Loucy (cell line): ENCODE data around the gene CACNA1C.

Source experiments
- H2AFZ ChIP-seq: fragments of 200-600 bp; sonication (generic); 2 replicates; pipeline ENCODE4 v1.6.0; 2016; ENCODE audit warnings: antibody characterized with exemption, mild to moderate bottlenecking, low read length, moderate library complexity
- H3F3A ChIP-seq: fragments of 200-600 bp; 2 replicates; pipeline ENCODE4 v1.6.0; 2016; ENCODE audit warnings: antibody characterized with exemption, low read depth, mild to moderate bottlenecking
- H3K27me3 ChIP-seq: fragments of 200-600 bp; sonication (generic); 2 replicates; pipeline ENCODE4 v1.6.1; 2014; ENCODE audit warnings: low read length, mild to moderate bottlenecking; ENCODE audit not compliant: insufficient read depth, poor library complexity, severe bottlenecking
- H3K36me3 ChIP-seq: fragments of 200-600 bp; sonication (generic); 2 replicates; pipeline ENCODE4 v1.6.1; 2016; ENCODE audit warnings: low read length; ENCODE audit not compliant: insufficient read depth
- H3K4me1 ChIP-seq: fragments of 200-600 bp; sonication (generic); 2 replicates; pipeline ENCODE4 v1.5.1; 2014; ENCODE audit warnings: low read length, mild to moderate bottlenecking; ENCODE audit not compliant: insufficient read depth, poor library complexity, severe bottlenecking
- H3K4me2 ChIP-seq: fragments of 200-600 bp; sonication (generic); 2 replicates; pipeline ENCODE4 v1.6.0; 2014; ENCODE audit warnings: antibody characterized with exemption, low read length, low read depth, mild to moderate bottlenecking; ENCODE audit not compliant: poor library complexity, severe bottlenecking
- H3K4me3 ChIP-seq: fragments of 200-600 bp; sonication (generic); 2 replicates; pipeline ENCODE4 v1.5.1; 2014; ENCODE audit warnings: low read length, mild to moderate bottlenecking, mixed read lengths; ENCODE audit not compliant: poor library complexity, severe bottlenecking
- H3K79me2 ChIP-seq: fragments of 200-600 bp; sonication (generic); 2 replicates; pipeline ENCODE4 v1.6.1; 2014; ENCODE audit warnings: low read length; ENCODE audit not compliant: insufficient read depth
- H3K9ac ChIP-seq: fragments of 200-600 bp; sonication (generic); 2 replicates; pipeline ENCODE4 v1.6.0; 2014; ENCODE audit warnings: mild to moderate bottlenecking, low read depth, low read length, moderate library complexity; ENCODE audit not compliant: poor library complexity, severe bottlenecking
- H3K9me2 ChIP-seq: fragments of 200-600 bp; sonication (generic); replicated peaks from 2 replicates; pipeline ENCODE4 v1.6.1; 2016; ENCODE audit warnings: low read depth, low read length, mixed read lengths
- H3K9me3 ChIP-seq: fragments of 200-600 bp; sonication (generic); 2 replicates; pipeline ENCODE4 v1.6.1; 2014; ENCODE audit warnings: mild to moderate bottlenecking, antibody characterized with exemption, low read length, low read depth; ENCODE audit not compliant: insufficient read depth
- H4K20me1 ChIP-seq: fragments of 200-600 bp; sonication (generic); 2 replicates; pipeline ENCODE4 v1.6.0; 2014; ENCODE audit warnings: antibody characterized with exemption, low read length, mild to moderate bottlenecking; ENCODE audit not compliant: insufficient read depth, poor library complexity, severe bottlenecking
- EZH2phosphoT487 ChIP-seq: fragments of 200-600 bp; IDR thresholded peaks from 2 replicates; pipeline ENCODE4 v1.6.1; 2018; ENCODE audit warnings: antibody characterized with exemption, mild to moderate bottlenecking, moderate library complexity, borderline replicate concordance
- TF ChIP-seq, protein P1 (sequence below): fragments of 200-600 bp; sonication (generic); conservative IDR thresholded peaks from 2 replicates; pipeline ENCODE4 v1.5.1; 2014; ENCODE audit warnings: mild to moderate bottlenecking, antibody characterized with exemption, low read length

CACNA1C gene

GRCh38 chr12:2287151-2287550 is 234.4 kb downstream of the CACNA1C start:
- H3K4me2 ChIP-seq = no peak overlapping the region
- H3K4me1 ChIP-seq = peaks cover 11% of the 10 kb centered on the region

GRCh38 chr12:2287589-2287988 is 234.8 kb downstream of the CACNA1C start:
- no peak for TF ChIP-seq EZH2phosphoT487
- TF ChIP-seq, protein P1, sequence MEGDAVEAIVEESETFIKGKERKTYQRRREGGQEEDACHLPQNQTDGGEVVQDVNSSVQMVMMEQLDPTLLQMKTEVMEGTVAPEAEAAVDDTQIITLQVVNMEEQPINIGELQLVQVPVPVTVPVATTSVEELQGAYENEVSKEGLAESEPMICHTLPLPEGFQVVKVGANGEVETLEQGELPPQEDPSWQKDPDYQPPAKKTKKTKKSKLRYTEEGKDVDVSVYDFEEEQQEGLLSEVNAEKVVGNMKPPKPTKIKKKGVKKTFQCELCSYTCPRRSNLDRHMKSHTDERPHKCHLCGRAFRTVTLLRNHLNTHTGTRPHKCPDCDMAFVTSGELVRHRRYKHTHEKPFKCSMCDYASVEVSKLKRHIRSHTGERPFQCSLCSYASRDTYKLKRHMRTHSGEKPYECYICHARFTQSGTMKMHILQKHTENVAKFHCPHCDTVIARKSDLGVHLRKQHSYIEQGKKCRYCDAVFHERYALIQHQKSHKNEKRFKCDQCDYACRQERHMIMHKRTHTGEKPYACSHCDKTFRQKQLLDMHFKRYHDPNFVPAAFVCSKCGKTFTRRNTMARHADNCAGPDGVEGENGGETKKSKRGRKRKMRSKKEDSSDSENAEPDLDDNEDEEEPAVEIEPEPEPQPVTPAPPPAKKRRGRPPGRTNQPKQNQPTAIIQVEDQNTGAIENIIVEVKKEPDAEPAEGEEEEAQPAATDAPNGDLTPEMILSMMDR = no peak
- H3K9ac ChIP-seq = no peak overlapping the region
- no peak overlapping the region for H3K4me3 ChIP-seq
- H3K27me3 ChIP-seq = no peaks in the 10 kb centered on the region
- H3K9me2 ChIP-seq = no peaks in the 10 kb centered on the region
- H4K20me1 ChIP-seq = no peaks in the 10 kb centered on the region
- no peaks in the 10 kb centered on the region for H3K79me2 ChIP-seq
- peak overlapping the region; percentile 34; the same call in 1 of the 2 replicates for H2AFZ ChIP-seq
- H3F3A ChIP-seq = no peaks in the 10 kb centered on the region
- no peaks in the 10 kb centered on the region for H3K9me3 ChIP-seq
- H3K4me2 ChIP-seq = no peak overlapping the region
- H3K4me1 ChIP-seq = peaks cover 11% of the 10 kb centered on the region
- no peaks in the 10 kb centered on the region for H3K36me3 ChIP-seq

More at GRCh38 chr12:2287151-2287550, 234.4 kb downstream of the CACNA1C start:
- H3K9me3 ChIP-seq = no peaks in the 10 kb centered on the region
- H3K79me2 ChIP-seq = no peaks in the 10 kb centered on the region
- no peak overlapping the region for H3K9ac ChIP-seq
- no peaks in the 10 kb centered on the region for H3K27me3 ChIP-seq
- no peak overlapping the region for H3K4me3 ChIP-seq
- H4K20me1 ChIP-seq = no peaks in the 10 kb centered on the region
- H2AFZ ChIP-seq = no peak overlapping the region
- no peaks in the 10 kb centered on the region for H3F3A ChIP-seq
- H3K36me3 ChIP-seq = no peaks in the 10 kb centered on the region
- H3K9me2 ChIP-seq = no peaks in the 10 kb centered on the region
- TF ChIP-seq, protein P1 = no peak
- no peak for TF ChIP-seq EZH2phosphoT487

DNA sequence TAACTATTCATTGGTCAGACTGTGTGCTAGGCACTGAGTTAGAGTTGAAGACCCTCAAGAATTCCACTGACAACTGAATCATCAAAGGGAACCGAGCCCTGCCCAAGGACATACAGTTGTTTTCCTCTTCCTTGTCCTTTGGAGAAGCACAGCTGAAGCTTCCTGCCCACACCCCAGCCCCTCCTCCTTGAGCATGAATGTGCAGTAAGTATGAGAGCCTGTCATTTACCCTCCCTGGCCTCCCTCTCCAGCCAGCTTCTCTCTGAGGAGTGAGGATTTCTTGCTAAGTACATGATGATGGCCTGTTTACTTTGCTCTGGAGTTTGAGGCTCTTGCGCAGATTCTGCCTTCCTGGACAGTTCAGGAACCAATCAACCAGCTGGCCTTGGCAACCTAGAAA is 235.2 kb downstream of the CACNA1C start:
- no peak overlapping the region for H3K4me3 ChIP-seq
- peaks cover 11% of the 10 kb centered on the region for H3K4me1 ChIP-seq
- H3K4me2 ChIP-seq = no peak overlapping the region
- no peaks in the 10 kb centered on the region for H3F3A ChIP-seq
- H4K20me1 ChIP-seq = no peaks in the 10 kb centered on the region
- H3K27me3 ChIP-seq = no peaks in the 10 kb centered on the region
- no peaks in the 10 kb centered on the region for H3K79me2 ChIP-seq
- H3K36me3 ChIP-seq = no peaks in the 10 kb centered on the region
- H2AFZ ChIP-seq = peak overlapping the region; percentile 34; the same call in 1 of the 2 replicates
- TF ChIP-seq EZH2phosphoT487 = no peak
- TF ChIP-seq, protein P1 = no peak
- no peaks in the 10 kb centered on the region for H3K9me2 ChIP-seq
- H3K9me3 ChIP-seq = no peaks in the 10 kb centered on the region
- H3K9ac ChIP-seq = no peak overlapping the region
